AG20443 (cell line): ENCODE measurements around the gene FRAS1.
"Not testable (repeated sequence)": the region's sequence is repeated elsewhere in the genome, so short reads cannot be mapped to it uniquely, and the experiment has no call there.

Experiments used
- DNase-seq: peaks from one replicate; pipeline ENCODE4 v3.0.0; 2012; ENCODE audit warnings: low spot score, mixed read lengths

FRAS1 gene

DNA sequence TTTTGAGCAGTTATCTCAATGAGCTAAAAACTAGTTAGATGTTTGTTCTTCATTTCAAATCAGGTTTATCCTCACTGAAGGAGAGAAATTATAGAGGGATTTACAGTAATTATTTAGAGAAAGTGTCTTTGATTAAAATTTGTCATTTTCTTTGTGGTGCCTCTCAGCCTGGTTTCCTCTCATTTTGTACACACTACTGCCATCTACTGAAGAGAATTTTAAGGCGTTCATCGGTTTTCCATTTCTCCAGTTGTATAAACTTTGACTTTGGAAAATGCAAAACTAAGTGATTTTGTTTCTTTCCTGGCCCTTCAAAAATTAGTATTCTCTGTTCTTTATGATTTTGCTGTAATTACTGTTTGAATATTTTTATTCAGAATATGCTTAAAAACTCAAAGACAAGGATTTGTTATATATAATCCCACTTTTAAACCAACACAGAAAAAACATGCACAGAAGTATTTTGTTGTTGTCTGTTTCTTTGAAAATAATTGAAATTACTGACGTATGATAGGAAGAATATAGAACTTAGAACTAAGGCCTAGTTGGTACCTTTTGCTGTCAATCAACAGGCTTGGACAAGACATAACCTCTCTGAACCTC, 460.0 kb downstream of the FRAS1 start:
- DNase-seq, result peak; percentile 47

DNA sequence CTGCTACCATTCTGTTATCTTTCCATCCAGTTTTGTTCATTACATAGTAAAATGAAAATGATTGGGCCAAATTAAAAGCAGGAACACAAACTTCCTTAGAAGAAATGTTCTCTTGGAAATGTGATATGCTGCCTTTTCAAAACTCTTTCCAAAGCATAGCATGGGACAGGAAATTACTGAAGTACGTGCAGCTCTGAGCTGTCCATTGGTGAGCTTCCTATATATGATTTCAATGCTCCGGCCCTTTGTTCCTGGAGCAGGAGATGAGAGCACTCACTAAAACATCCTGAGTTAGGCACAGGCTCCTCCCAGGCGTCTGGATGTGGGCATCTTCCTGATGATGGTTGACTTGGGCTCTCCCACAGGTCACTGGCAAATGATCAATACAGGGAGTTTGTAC, 461.4 kb downstream of the FRAS1 start:
- no peak for DNase-seq

DNA sequence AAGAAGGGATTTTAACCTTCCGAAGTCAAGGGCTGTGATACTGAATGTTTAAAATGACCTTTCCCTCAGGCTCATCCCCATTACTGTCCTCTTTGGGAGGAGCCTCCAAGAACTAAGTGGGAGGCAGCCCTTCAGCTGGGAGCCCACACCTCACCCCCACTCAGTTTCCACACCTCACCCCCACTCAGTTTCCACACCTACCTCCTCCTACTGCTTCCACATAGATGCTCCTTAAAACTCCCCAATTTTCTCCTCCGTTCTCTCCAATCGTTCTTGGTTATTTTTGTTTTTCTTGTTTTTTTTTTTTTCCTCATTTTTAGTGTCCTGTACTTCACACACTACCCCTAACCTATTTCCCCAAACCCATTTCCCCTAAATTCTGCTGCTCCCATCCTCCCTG, 462.8 kb downstream of the FRAS1 start:
- no peak for DNase-seq

DNA sequence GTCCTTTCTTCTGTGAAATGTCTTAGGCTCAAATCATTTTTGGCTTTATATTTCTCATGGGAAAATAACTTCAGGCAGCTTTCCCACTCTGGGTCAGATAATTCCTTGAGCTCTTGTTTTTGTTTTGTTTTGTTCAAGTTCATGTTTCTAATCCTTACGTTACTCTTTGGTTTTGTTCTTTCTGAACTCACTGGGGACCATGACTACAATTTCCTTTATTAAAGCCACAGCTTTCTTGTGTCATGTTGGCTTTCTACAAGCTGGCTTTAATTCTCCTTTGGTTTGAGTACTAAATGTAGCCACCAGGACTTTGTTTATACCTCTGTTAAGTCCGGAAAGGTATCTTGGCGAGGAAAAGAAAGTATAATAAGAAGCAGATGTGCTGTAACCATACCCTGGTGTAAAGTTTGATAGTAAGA, 463.7 kb downstream of the FRAS1 start:
- no peak for DNase-seq

DNA sequence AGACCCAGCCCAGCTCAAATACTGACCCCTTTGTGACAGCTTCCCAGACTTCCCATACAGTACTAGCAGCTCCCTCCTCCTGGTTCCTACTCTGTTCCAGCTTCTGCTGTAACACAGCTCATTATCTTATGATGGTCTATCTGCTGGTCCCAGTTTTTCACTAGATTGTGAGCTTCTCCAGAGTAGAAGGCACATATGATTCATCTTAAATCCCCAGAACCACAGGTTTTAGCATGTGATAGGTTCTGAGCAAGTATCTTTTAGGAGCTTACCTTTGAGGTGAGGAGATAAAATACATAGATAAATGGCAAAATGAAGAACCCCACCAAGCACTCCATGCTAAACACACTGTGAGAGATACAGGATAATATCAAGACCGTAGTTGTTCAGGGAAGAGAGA, 466.9 kb downstream of the FRAS1 start:
- no peak for DNase-seq

DNA sequence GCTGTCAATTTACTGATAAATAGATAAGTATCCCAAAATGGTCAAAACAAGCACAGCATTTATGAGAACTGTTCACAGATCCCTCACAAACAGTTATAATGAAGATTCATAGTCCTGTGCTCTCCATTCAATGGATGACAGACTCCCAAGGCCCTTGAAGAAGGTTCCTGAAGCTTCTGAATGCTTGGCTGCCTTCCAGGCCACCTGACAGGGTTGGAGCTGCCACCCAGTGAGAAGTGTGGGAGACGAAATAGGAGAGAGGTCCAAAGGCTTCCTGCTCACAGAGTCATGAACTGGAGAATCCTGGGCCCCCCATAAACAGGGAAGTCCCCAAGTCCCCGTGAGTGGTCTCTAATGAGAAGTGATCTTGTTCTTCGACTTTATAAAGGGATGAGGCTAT, 468.4 kb downstream of the FRAS1 start:
- DNase-seq, result no peak

DNA sequence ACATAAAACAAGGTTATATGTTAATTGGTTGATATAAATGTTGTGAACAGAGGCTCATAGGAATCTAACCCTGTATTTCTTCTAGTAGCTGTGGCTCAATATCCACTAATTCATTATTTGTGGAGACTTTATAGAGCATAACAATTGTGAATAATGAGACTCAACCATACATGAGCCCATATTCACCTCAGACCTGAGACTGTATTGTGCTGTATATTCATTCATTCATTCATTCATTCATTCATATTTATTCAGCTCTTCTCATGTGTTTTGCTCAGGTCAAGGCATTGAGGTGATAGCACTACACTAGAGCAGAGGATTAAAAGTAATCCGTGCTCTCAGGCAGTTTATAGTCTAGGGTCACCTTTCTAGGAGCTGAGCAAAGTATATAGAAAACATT, 470.0 kb downstream of the FRAS1 start:
- DNase-seq, result no peak

DNA sequence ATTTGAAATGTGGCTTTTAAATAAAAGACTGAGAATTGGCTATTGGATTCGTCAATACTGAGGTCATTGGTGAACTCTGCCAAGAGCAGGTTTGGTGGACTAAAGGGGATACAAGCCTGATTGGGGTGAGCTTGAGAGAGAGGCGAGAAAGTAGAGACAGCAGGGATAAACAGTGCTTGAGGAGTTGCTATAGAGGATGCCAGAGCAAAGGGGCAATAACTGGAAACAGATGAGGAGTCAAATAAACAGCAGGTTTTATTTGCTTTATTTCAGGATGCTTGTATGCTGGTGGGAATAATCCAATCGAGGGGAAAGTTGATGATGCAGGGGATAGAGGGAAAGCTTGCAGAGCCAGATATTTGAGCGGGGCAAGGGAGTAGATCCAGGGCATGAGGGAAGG, 470.4 kb downstream of the FRAS1 start:
- no peak for DNase-seq

DNA sequence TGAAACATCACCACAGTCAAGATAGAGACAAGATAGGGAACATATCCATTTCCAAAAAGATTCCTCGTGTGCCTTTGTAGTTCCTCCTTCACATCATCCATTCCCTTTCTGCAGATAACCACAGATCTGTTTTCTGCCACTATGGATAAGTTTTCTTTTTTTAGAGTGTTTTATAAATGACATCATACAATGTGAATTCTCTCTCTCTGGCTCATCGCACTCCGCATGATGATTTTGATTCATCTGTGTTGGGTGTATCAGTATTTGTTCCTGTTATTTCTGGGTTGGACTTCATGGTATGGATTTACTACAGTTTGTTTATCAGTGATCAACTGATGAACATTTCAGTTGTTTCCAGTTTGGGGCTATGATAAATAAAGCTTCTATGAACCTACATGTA, 471.2 kb downstream of the FRAS1 start:
- peak; percentile 43 for DNase-seq

DNA sequence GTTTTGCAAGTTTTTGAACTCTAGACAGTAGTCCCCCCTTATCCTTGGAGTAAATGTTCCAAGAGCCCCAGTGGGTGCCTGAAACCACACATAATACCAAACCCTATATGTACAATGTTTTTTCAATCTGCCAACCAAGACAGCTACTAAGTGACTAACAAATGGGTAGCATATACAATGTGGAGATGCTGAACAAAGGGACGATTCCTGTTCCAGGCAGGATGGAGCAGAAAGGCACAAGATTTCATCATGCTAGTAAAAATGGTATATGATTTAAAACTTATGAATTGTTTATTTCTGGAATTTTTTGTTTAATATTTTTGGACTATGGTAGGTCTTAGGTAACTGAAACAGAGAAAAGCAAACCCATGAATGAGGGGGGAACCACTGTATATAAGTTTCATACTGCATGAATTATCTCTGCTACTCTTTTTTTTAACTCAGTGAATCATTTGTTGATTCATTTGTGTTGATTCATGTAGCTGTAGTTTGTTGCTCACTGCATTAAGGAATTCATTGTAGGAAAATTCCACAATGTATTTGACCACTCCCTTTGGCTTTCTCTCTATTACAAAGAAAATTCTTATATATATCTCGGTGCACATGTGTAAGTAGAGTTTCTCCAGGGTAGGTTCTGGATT, 472.6 kb downstream of the FRAS1 start:
- peak; percentile 60 for DNase-seq

DNA sequence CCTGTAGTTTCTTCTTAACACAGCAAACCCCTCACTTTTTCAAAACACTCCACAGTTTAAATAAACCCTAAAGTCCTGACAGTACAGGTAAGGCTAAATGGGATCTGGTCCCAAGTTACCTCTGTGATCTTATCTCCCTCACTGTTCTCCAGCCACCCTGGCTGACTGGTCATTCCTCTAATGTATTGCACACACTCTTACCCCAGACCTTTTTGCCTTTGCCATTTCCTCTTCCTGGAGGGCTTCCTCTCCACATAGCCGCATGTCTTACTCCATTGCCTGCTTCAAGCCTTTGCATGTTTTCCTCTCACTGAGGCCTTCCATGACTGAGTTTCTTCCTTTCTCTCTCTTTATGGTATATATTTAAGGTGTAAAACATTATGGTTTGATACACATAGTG, 474.9 kb downstream of the FRAS1 start:
- no peak for DNase-seq

DNA sequence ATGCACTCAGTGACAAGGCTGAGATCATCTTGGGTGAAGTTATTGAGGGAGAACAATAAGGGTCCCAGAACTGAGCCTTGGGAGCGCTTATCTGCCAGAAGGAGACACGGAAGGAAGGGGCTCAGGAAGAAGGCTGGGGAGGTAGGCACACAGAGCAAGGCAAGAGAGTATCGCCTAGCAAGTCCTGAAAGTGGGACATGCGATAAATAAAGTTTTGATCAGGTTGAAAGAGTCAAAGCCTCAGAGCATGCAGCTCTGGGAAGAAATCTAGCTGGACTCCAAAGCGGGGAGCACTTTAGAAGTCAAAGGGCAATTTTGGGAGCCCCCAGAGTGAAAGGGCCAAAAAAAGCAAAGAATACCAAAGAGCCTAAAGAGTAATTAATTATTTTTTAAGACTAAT, 476.7 kb downstream of the FRAS1 start:
- DNase-seq, result no peak

DNA sequence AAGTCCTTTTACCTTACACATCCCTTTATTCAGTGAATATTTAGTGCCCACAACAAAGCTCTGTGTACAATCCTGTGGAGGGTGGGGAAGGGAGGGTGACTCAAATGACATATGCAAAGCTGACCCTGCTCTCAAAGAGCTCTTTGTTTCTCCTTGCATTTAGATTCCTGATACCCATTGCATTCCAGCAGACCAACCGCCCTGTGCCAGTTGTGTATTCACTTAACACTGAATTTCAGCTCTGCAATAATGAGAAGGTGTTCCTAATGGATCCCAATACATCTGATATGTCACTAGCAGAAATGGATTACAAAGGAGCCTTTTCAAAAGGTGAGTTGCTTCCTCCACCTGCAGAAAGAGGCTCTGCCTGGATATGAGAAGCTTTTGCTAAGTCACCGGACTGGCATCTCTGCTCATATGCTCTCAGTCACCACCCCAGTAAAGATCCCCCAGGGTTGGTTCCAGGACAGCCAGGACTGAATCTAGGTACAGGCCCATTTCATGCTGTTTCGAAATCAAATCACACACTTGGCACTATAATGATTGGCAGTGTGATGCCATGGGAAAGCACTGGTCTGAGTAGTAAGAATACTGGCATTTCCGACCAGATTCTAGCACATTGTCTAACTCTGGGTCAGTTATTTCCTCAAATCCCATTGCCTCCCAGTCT, 477.3 kb downstream of the FRAS1 start:
- no peak for DNase-seq

DNA sequence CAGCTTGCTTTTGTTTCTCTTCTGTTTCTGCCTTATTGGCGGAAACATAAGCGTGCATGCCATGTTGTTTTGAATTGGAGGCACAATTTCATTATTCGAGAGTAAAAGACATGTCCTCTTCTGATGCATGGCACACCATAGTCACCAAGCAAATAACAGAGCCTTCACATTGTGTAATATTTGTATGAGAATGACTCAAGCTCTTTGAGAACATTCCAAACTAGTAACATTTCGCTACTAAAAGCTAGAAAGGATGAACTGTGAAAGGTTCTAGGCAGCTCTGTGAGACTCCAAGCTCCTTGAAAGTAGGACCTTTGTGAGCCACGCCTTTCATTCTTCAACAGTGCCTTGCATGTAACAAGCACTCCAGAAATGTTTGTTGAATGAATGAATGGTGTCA, 485.2 kb downstream of the FRAS1 start:
- DNase-seq, result peak; percentile 60

DNA sequence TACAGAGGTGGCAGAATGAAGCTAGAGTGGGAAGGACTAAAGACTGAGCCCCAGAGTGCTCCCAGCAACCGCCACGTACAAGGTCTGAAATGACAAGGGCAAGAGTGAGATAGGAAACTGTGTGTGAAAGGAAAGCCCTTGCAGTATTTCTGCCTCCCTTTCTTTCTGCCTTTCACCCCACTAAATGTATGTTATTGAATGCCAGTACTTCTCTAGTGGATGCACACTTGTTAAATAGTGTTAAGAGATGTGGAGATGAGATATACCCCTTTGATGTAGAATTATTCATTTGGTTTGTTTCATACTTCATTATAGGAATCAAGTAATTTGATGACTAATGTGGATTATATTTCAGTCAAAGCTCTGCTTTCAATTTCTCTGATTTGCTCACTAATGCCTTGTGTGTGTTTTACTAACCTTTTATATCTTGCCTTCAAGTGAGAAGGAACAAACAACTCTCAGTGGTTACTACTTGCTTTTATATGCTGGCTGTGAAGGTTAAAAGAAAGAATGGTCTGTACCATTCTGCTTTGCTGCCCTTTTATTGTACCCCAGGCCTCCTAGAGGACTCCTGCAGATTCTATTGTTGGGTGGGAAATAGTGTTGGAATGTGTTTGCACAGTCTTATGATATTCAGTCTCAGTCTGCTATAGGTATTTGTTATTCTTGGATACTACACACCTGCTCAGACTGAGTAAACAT, 486.5 kb downstream of the FRAS1 start:
- DNase-seq, result no peak

DNA sequence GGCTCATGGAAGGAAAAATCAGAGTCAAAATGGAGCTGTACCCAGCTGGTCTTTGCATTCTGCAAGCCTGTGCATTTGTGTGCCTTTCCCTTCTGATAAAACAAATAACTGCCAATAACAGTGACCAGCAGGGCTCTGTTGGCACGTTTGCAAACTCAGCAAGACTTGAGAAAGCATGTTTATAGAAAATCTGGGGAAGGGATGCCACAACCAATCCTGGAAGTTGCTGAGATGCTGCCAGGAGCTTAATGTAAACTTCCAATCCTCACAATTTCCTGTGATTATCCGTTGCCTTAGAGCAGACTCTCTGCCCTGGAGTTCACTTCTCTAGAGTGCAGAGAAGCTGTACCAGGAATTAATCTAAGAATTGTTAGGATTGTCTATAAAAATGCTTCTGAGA, 487.6 kb downstream of the FRAS1 start:
- no peak for DNase-seq

DNA sequence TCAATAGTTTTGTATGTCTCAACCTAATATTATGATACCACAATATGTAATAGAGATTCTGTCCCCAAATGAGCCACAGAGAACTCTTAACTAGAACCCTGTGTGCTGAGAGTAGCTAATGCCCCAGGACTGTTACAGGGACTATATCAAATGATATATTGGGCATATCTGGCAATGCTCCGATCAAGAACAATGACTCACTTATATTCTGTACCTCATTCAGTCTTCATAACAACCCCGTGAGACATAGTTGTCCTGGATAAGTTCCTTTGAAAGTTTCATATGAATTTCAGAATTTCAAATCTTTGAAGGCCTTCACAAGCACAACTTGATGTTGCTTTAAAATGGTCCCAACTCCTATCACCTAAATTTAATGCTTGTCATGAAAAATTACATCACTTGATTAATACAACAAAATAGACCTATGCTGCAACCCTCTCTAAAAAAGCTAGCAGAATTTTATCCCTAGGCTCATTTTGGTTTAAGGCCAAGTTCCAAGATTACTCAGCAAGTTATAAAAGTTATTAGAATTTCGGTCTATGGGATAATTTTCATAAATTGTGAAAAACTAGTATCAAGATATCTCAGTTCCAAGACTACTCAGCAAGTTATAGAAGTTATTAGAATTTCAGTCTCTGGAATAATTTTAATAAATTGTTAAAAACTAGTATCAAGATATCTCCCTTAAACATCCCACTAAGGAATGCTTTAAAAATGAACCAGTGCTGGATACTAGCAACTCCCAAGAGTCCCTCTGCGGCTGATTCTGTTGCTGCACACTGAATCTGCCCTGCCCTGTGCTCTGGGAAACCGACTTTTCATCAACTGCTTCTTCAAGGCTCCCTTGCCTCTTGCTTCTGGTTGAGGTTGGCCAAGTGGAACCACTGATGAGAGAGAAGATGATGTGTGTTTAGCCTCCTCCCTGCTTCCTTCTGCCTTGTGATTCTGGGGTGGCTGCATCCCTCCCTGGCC, 488.4 kb downstream of the FRAS1 start:
- no peak for DNase-seq

DNA sequence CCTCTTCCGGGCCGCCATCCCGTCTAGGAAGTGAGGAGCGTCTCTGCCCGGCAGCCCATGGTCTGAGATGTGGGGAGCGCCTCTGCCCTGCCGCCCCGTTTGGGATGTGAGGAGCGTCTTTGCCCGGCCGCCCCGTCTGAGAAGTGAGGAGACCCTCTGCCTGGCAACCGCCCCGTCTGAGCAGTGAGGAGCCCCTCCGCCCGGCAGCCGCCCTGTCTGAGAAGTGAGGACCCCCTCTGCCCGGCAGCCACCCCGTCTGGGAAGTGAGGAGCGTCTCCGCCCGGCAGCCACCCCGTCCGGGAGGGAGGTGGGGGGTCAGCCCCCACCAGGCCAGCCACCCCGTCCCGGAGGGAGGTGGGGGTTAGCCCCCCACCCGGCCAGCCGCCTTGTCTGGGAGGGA, 490.8 kb downstream of the FRAS1 start:
- not testable (repeated sequence) for DNase-seq

DNA sequence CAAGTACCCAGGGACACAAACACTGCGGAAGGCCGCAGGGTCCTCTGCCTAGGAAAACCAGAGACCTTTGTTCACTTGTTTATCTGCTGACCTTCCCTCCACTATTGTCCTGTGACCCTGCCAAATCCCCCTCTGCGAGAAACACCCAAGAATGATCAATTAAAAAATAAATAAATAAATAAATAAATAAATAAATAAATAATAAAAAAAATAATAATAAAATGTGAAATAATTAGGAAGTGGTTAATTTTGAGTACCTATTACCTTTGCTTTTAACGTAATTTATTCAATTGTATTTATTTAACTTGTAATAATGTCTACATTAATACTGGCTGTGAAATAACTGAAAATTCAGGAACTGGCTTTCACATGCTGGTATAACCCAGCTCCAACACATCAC, 491.8 kb downstream of the FRAS1 start:
- DNase-seq, result not testable (repeated sequence)

DNA sequence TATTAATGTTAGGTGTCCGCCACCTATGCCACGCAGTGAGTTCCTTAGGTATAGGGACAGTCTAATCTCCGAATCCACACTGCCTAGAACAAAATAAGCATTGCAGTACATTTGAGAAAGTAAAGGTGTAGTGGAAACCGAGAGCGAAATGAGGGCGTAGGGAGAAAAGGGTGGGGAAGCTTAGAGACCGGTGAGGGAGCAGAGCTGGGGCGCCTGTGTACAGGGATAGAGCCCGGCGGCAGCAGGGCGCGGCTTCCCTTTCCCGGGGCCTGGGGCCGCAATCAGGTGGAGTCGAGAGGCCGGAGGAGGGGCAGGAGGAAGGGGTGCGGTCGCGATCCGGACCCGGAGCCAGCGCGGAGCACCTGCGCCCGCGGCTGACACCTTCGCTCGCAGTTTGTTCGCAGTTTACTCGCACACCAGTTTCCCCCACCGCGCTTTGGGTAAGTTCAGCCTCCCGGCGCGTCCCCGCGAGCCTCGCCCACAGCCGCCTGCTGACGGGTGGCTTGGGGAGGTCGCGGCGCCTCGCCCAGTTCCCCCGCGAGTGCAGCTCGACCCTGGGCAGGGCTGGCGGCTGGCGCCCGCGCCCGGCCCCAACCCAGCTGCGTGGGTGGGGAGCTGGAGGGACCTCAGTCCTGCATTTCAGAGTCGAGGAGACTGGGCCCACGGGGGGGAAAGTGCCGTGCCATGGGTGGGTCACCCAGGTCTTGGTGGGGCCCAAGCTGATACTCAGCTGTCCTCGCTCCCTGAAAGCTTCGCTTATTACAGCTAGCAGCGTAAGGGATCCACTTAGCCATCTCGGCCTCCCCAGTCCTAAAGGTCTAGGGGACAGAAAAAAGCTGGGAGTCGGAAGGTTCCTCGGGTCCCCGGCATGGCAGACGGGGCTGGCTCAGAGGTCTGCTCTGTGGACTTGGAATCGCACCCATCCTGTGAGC, 494.6 kb downstream of the FRAS1 start, which contains the start of gene ANXA3:
TSS of gene ANXA3 (plus strand) at position 351 of the 932 bp plus-strand sequence. CDS start 2,704 bp downstream, outside the sequence.
- peak; percentile 47 for DNase-seq
